Liver (tissue), 9 donors: Measurements from ENCODE around the gene FAM111A. TPM values are rescaled to one million over a fixed set of nuclear protein-coding genes. Genes with fewer than 3 reads are reported as not detected.
A peak's percentile ranks its signal among the peaks of the same experiment; 100 is the strongest.

Source experiments
- DNase-seq: peaks from one replicate; pipeline ENCODE4 v3.0.0-alpha.2; 2017; ENCODE audit warnings: low spot score
- H3K27ac ChIP-seq, 2 donors: one replicate each; pipeline ENCODE4 v1.7.0; 2013; ENCODE audit warnings: inconsistent platforms in 2 of 2, low read length in 2 of 2, control low read depth in 1 of 2, low read depth in 1 of 2, mild to moderate bottlenecking in 1 of 2
- H3K27me3 ChIP-seq, 4 donors: one replicate each; pipeline versions ENCODE4 v1.6.1 to v1.7.0; 2013; ENCODE audit warnings: low read length in 3 of 4, inconsistent platforms in 1 of 4, mild to moderate bottlenecking in 1 of 4, moderate library complexity in 1 of 4; ENCODE audit not compliant: control insufficient read depth in 4 of 4, insufficient read depth in 4 of 4
- H3K36me3 ChIP-seq, 4 donors: one replicate each; pipeline versions ENCODE4 v1.6.1 to v1.7.0; 2013; ENCODE audit warnings: low read length in 3 of 4, mild to moderate bottlenecking in 3 of 4, low read depth in 1 of 4, moderate library complexity in 1 of 4; ENCODE audit not compliant: control insufficient read depth in 4 of 4, insufficient read depth in 3 of 4
- H3K4me1 ChIP-seq, 4 donors: one replicate each; pipeline versions ENCODE4 v1.6.1 to v1.7.0; 2013; ENCODE audit warnings: low read length in 3 of 4, mild to moderate bottlenecking in 3 of 4, moderate library complexity in 1 of 4; ENCODE audit not compliant: control insufficient read depth in 4 of 4, insufficient read depth in 4 of 4
- H3K4me3 ChIP-seq, 3 donors: one replicate each; pipeline versions ENCODE4 v1.6.1 to v1.7.0; 2013; ENCODE audit warnings: low read length in 3 of 3, control low read depth in 1 of 3, low read depth in 1 of 3, mild to moderate bottlenecking in 1 of 3
- H3K9ac ChIP-seq, 2 donors: one replicate each; pipeline ENCODE4 v1.7.0; 2013; ENCODE audit warnings: low read length in 2 of 2, mild to moderate bottlenecking in 2 of 2, moderate library complexity in 2 of 2, control low read depth in 1 of 2, low read depth in 1 of 2
- H3K9me3 ChIP-seq, 4 donors: one replicate each; pipeline versions ENCODE4 v1.6.1 to v1.7.0; 2013; ENCODE audit warnings: low read length in 3 of 4; ENCODE audit not compliant: control insufficient read depth in 4 of 4
- CTCF ChIP-seq: fragments of 150-350 bp; IDR thresholded peaks from 2 replicates; pipeline ENCODE4 v1.5.1; 2017; ENCODE audit warnings: improper control_type of control experiment, low read depth, low read length; ENCODE audit not compliant: missing input control
- EGR1 ChIP-seq, 2 donors: IDR thresholded peaks; 2 replicates each; pipeline ENCODE4 v1.6.1; 2016 to 2018; ENCODE audit warnings: antibody characterized with exemption in 2 of 2, low read depth in 2 of 2
- GABPA ChIP-seq, 2 donors: IDR thresholded peaks in 1 of 2; conservative IDR thresholded peaks in 1 of 2; 2 replicates each; pipeline ENCODE4 v1.6.1; 2016; ENCODE audit warnings: antibody characterized with exemption in 2 of 2, mild to moderate bottlenecking in 1 of 2, moderate library complexity in 1 of 2
- HNF4G ChIP-seq: IDR thresholded peaks from 2 replicates; pipeline ENCODE4 v1.6.1; 2016; ENCODE audit warnings: antibody characterized with exemption
- JUND ChIP-seq, 2 donors: IDR thresholded peaks; 2 replicates each; pipeline ENCODE4 v1.6.1; 2016; ENCODE audit warnings: antibody characterized with exemption in 2 of 2
- MAX ChIP-seq: IDR thresholded peaks from 2 replicates; pipeline ENCODE4 v1.6.1; 2016; ENCODE audit warnings: antibody characterized with exemption
- NR2F2 ChIP-seq: IDR thresholded peaks from 2 replicates; pipeline ENCODE4 v1.6.1; 2016; ENCODE audit warnings: antibody characterized with exemption
- RXRA ChIP-seq, 2 donors: IDR thresholded peaks; 2 replicates each; pipeline ENCODE4 v1.6.1; 2017 to 2018; ENCODE audit warnings: antibody characterized with exemption in 2 of 2, mild to moderate bottlenecking in 1 of 2
- SP1 ChIP-seq: IDR thresholded peaks from 2 replicates; pipeline ENCODE4 v1.6.1; 2018; ENCODE audit warnings: antibody characterized with exemption, mild to moderate bottlenecking
- ZBTB33 ChIP-seq: IDR thresholded peaks from 2 replicates; pipeline ENCODE4 v1.6.1; 2016; ENCODE audit warnings: antibody characterized with exemption
- WGBS: extraction: QIAGEN DNeasy Blood & Tissue Kit; methylation state at CpG from one replicate; pipeline ENCODE4 v1.1.7; 2013; 5-methylcytosine and 5-hydroxymethylcytosine counted together
- polyA plus RNA-seq, 2 donors: library from polyadenylated mRNA; stranded (reverse) in 1 of 2; unstranded in 1 of 2; fragments of 200-250 nt in 1 of 2; fragments of >200 nt in 1 of 2; fragmentation: Nextera tagmentation in 1 of 2; extraction: Ambion mirVana in 1 of 2; gene quantifications; one replicate each; pipeline versions ENCODE4 v1.2.1 to v1.2.3, GENCODE V29; 2013 to 2015
- total RNA-seq, 2 donors: library from RNA; depleted of rRNA; stranded (reverse); fragments of >200 nt; gene quantifications; one replicate each; pipeline ENCODE4 v1.2.3, GENCODE V29; 2014
- donor health status: healthy.
- donor health status: healthy.
- donor health status: healthy.
- donor health status: healthy.
- donor health status: healthy.

FAM111A gene
- total and polyA plus RNA-seq, 4 donors = 5.9 to 27.0 (median 14.2) TPM

DNA sequence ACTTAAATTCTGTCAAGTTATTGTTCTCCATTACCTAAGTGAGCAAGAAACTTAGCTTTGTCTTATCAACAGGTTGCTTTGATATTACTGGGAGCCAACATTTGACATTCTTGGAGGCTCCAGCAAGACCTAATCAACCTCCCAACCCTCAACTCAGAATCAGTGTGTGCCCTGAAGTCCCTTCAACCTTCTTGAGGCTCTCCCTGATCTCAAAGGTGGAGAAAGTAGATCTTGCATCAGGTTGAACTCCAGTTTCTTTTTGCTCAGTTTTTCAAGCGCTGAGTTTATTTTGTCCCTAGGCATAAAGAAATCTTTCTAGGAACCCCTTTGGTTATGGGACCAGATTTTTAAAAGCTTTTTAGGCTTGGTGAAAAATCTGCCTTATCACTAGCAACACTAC, 1.4 kb downstream of the FAM111A start:
- TF ChIP-seq SP1 (no peak), EGR1 (IDR thresholded peaks at IDR 0.05; ENCODE audit: low read depth in 2 of 2) (no peak), NR2F2 (no peak), RXRA (IDR thresholded peaks at IDR 0.05) (no peak), HNF4G (no peak), ZBTB33 (no peak), JUND (IDR thresholded peaks at IDR 0.05) (no peak), MAX (no peak)
- Histone ChIP-seq H3K27ac (peak overlapping the region; percentile 78 to 89), H3K27me3 (no peaks in the 10 kb centered on the region), H3K36me3 (peaks cover 0 to 6% (median 2%) of the 10 kb centered on the region in 4 donors), H3K4me3 (peak overlapping the region in 2 of 3 donors; percentile 57 to 77), H3K9ac (peak overlapping the region; percentile 9 to 84), H3K4me1 (peaks cover 5 to 35% (median 28%) of the 10 kb centered on the region in 4 donors), H3K9me3 (no peaks in the 10 kb centered on the region)
- no peak for DNase-seq
- 90% methylated on average over 1 of the region's 1 CpG for WGBS

- Histone ChIP-seq H3K27me3 (no peaks in the 10 kb centered on the region), H3K27ac (peak overlapping the region; percentile 78 to 89), H3K9ac (peak overlapping the region; percentile 9 to 84), H3K4me3 (peak overlapping the region; percentile 21 to 77 (median 57)), H3K9me3 (no peaks in the 10 kb centered on the region), H3K4me1 (peaks cover 5 to 35% (median 28%) of the 10 kb centered on the region in 4 donors), H3K36me3 (peaks cover 0 to 6% (median 2%) of the 10 kb centered on the region in 4 donors)
- TF ChIP-seq RXRA (IDR thresholded peaks at IDR 0.05) = no peak
- TF ChIP-seq GABPA (IDR thresholded peaks at IDR 0.05 in 1 of 2, conservative IDR thresholded peaks at IDR 0.05 in 1 of 2) = peak in 1 of 2 donors; percentile 71
- TF ChIP-seq MAX = peak; percentile 94
- TF ChIP-seq SP1 = peak; percentile 43
- 3% methylated on average over 39 of the region's 39 CpGs for WGBS
- peak; percentile 78 for DNase-seq
Measured at GRCh38 chr11:59144579-59145345, 2.1 kb downstream of the FAM111A start.

DNA sequence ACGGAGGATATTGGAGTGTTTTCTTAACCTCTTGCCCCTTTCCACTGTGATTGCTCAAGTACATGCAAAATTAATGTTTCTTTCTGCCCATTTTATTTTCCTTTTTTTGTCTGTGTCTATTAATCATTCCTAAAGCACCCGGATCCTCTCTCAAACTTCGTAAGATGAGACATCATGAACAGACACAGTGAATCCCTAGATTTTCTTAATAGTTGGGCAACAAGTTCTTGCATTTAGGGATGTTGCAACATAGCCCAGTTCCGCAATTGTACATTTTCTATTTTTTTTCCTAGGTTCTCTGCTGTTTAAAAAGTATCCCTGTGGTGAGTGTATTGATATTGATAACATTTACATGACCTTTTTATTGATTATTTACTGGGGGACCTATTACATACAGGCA, 2.9 kb downstream of the FAM111A start:
- Histone ChIP-seq H3K27me3 (no peaks in the 10 kb centered on the region), H3K9ac (no peak overlapping the region), H3K9me3 (no peaks in the 10 kb centered on the region), H3K4me3 (peak overlapping the region in 1 of 3 donors; percentile 57), H3K4me1 (peaks cover 5 to 35% (median 28%) of the 10 kb centered on the region in 4 donors), H3K36me3 (peaks cover 0 to 6% (median 2%) of the 10 kb centered on the region in 4 donors), H3K27ac (no peak overlapping the region)
- DNase-seq = no peak
- TF ChIP-seq CTCF (no peak), RXRA (IDR thresholded peaks at IDR 0.05) (peak in 1 of 2 donors; percentile 17)
- WGBS = 32% methylated on average over 4 of the region's 4 CpGs
